Ishikawa (cell line): ENCODE results near the gene R3HDM4.

Experiments
- CEBPB ChIP-seq: IDR thresholded peaks from 2 replicates; pipeline ENCODE4 v1.6.1; 2012
- CREB1 ChIP-seq: IDR thresholded peaks from 2 replicates; pipeline ENCODE4 v1.6.1; 2012; ENCODE audit warnings: low read depth
- EGR1 ChIP-seq: IDR thresholded peaks from 2 replicates; pipeline ENCODE4 v1.6.1; 2012
- EP300 ChIP-seq: IDR thresholded peaks from 2 replicates; pipeline ENCODE4 v1.6.1; 2012; ENCODE audit warnings: borderline replicate concordance
- FOXM1 ChIP-seq: IDR thresholded peaks from 2 replicates; pipeline ENCODE4 v1.6.1; 2012; ENCODE audit warnings: low read depth, borderline replicate concordance
- NFIC ChIP-seq: IDR thresholded peaks from 2 replicates; pipeline ENCODE4 v1.6.1; 2012
- RAD21 ChIP-seq: IDR thresholded peaks from 2 replicates; pipeline ENCODE4 v1.6.1; 2012; ENCODE audit warnings: low read depth
- TAF1 ChIP-seq: IDR thresholded peaks from 2 replicates; pipeline ENCODE4 v1.6.1; 2012; ENCODE audit warnings: low read depth, mild to moderate bottlenecking
- TCF12 ChIP-seq: IDR thresholded peaks from 2 replicates; pipeline ENCODE4 v1.6.1; 2012; ENCODE audit warnings: low read depth
- TEAD4 ChIP-seq: IDR thresholded peaks from 2 replicates; pipeline ENCODE4 v1.6.1; 2012
- YY1 ChIP-seq: IDR thresholded peaks from 2 replicates; pipeline ENCODE4 v1.6.1; 2012; ENCODE audit warnings: low read depth
- ZBTB7A ChIP-seq: IDR thresholded peaks from 2 replicates; pipeline ENCODE4 v1.6.1; 2012; ENCODE audit warnings: low read depth
- TF ChIP-seq, protein P1 (sequence below): IDR thresholded peaks from 2 replicates; pipeline ENCODE4 v1.6.1; 2012; ENCODE audit warnings: low read depth, mild to moderate bottlenecking
- TF ChIP-seq, protein P2 (sequence below): IDR thresholded peaks from 2 replicates; pipeline ENCODE4 v1.6.1; 2012
- TF ChIP-seq, protein P3 (sequence below): IDR thresholded peaks from 2 replicates; pipeline ENCODE4 v1.6.1; 2012

The R3HDM4 gene

DNA sequence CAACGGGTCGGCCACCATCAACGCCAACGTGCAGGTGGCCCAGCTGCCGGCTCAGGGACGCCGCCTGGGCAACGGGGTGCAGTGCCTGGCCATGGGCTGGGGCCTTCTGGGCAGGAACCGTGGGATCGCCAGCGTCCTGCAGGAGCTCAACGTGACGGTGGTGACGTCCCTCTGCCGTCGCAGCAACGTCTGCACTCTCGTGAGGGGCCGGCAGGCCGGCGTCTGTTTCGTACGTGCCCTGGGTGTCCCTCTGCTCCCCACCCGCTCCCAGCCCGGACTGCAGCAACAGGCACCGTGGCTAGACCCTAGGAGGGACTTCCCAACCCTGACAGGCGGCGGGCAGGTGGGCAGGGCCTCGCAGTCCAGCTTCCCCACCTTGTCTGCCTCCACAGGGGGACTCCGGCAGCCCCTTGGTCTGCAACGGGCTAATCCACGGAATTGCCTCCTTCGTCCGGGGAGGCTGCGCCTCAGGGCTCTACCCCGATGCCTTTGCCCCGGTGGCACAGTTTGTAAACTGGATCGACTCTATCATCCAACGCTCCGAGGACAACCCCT is 57.4 kb downstream of the R3HDM4 start:
- TF ChIP-seq FOXM1 = no peak
- TF ChIP-seq, protein P1, sequence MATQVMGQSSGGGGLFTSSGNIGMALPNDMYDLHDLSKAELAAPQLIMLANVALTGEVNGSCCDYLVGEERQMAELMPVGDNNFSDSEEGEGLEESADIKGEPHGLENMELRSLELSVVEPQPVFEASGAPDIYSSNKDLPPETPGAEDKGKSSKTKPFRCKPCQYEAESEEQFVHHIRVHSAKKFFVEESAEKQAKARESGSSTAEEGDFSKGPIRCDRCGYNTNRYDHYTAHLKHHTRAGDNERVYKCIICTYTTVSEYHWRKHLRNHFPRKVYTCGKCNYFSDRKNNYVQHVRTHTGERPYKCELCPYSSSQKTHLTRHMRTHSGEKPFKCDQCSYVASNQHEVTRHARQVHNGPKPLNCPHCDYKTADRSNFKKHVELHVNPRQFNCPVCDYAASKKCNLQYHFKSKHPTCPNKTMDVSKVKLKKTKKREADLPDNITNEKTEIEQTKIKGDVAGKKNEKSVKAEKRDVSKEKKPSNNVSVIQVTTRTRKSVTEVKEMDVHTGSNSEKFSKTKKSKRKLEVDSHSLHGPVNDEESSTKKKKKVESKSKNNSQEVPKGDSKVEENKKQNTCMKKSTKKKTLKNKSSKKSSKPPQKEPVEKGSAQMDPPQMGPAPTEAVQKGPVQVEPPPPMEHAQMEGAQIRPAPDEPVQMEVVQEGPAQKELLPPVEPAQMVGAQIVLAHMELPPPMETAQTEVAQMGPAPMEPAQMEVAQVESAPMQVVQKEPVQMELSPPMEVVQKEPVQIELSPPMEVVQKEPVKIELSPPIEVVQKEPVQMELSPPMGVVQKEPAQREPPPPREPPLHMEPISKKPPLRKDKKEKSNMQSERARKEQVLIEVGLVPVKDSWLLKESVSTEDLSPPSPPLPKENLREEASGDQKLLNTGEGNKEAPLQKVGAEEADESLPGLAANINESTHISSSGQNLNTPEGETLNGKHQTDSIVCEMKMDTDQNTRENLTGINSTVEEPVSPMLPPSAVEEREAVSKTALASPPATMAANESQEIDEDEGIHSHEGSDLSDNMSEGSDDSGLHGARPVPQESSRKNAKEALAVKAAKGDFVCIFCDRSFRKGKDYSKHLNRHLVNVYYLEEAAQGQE = no peak

DNA sequence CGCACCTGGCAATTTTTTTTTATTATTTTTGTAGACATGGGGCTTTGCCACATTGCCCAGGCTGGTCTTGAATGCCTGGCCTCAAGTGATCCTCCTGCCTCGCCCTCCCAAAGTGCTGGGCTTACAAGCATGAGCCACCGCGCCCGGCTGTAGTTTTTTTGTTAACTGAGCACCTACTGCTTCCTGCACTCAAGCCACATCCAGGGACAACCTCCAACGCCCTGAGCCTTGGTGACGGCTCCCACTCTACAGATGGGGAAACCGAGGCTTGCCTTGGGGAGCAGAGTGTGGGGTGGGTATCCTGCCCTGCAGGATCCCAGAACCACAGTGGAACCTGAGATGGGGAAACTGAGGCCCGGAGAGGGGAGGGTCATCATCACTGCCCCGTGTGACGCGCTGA is 57.9 kb downstream of the R3HDM4 start:
- TF ChIP-seq, protein P2, sequence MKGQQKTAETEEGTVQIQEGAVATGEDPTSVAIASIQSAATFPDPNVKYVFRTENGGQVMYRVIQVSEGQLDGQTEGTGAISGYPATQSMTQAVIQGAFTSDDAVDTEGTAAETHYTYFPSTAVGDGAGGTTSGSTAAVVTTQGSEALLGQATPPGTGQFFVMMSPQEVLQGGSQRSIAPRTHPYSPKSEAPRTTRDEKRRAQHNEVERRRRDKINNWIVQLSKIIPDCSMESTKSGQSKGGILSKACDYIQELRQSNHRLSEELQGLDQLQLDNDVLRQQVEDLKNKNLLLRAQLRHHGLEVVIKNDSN = no peak
- no peak for TF ChIP-seq EGR1
- no peak for TF ChIP-seq TCF12
- TF ChIP-seq RAD21 = no peak
- no peak for TF ChIP-seq FOXM1
- TF ChIP-seq CREB1 = no peak
- TF ChIP-seq ZBTB7A = no peak
- TF ChIP-seq, protein P3, sequence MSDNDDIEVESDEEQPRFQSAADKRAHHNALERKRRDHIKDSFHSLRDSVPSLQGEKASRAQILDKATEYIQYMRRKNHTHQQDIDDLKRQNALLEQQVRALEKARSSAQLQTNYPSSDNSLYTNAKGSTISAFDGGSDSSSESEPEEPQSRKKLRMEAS = no peak
- no peak for TF ChIP-seq EP300
- TF ChIP-seq YY1 = no peak
- no peak for TF ChIP-seq NFIC

DNA sequence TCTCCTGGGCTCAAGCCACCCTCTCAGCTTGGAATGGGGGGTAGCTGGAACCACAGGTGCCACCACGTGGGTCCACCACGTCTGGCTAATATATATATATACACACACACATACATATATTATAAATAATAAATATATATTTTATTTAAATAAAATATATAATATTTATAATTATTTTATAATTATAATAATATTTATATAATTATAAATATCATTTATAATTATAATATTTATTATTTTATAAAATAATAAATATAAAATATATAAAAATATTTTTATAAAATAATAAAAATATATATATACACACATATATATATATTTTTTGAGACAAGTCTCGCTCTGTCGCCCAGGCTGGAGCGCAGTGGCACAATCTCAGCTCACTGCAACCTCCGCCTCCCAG is 58.5 kb downstream of the R3HDM4 start:
- TF ChIP-seq TAF1 (no peak), NFIC (no peak), CREB1 (no peak), EGR1 (no peak), FOXM1 (no peak), CEBPB (no peak), EP300 (no peak), ZBTB7A (no peak), YY1 (no peak), TEAD4 (no peak), RAD21 (no peak), TCF12 (no peak)
- TF ChIP-seq, protein P2 = no peak
- TF ChIP-seq, protein P1 = no peak
- TF ChIP-seq, protein P3 = no peak

DNA sequence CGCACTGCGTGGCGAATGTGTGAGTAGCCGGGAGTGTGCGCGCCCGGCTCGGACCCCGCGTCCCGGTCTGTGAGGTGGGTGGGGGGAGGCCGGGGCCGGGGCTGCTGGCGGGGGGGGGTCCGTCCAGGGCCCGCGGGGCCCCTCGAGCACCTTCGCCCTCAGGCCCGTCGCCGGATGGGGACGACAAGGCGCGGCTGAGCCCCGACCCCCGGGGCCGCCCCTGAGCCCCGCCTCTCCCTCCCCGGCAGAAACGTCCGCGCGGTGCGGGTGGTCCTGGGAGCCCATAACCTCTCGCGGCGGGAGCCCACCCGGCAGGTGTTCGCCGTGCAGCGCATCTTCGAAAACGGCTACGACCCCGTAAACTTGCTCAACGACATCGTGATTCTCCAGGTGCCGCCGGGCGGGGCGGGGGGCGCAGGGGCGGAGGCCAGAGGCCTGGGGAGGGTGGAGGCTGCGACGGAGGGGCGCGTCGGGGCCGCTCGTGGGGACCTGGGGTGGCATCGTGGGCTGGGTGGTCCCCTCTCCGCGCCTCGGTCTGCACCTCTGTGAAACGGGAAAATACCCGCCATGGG is 59.9 kb downstream of the R3HDM4 start:
- TF ChIP-seq, protein P3 = no peak
- no peak; the same call in 1 of the 2 replicates for TF ChIP-seq ZBTB7A
- TF ChIP-seq NFIC = no peak
- TF ChIP-seq RAD21 = no peak
- TF ChIP-seq EGR1 = no peak
- no peak for TF ChIP-seq CREB1
- no peak for TF ChIP-seq CEBPB
- no peak for TF ChIP-seq TAF1

DNA sequence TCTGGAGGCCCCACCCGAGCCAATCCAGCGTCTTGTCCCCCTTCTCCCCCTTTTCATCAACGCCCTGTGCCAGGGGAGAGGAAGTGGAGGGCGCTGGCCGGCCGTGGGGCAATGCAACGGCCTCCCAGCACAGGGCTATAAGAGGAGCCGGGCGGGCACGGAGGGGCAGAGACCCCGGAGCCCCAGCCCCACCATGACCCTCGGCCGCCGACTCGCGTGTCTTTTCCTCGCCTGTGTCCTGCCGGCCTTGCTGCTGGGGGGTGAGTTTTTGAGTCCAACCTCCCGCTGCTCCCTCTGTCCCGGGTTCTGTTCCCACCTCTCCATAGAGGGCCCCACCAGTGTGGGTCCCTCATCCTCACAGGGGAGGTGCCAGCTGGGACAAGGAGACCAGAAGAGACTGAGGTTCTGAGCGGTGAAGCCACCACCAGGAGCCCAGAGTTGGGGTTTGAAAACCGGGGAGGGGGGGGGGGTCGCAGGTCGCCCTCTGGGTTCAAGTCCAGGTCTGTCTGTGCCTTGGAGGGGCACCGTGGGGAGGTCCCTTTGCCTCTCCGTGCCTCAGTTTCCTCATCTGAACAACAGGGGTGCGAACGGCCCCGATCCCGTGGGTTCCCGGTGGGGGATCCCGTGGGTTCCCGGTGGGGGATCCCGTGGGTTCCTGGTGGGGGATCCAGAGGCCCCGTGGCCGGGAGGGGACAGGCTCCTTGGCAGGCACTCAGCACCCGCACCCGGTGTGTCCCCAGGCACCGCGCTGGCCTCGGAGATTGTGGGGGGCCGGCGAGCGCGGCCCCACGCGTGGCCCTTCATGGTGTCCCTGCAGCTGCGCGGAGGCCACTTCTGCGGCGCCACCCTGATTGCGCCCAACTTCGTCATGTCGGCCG is 60.6 kb downstream of the R3HDM4 start, which contains the start of gene ELANE:
Gene ELANE (plus strand): TSS at position 168 of the 878 bp plus-strand sequence. CDS start 26 bp downstream, at position 194.
- TF ChIP-seq, protein P1 = no peak
- TF ChIP-seq ZBTB7A = peak; percentile 65; the same call in 1 of the 2 replicates
